ENCODE results near the gene SLC12A4.
"Not testable (repeated sequence)": the region's sequence is repeated elsewhere in the genome, so short reads cannot be mapped to it uniquely, and the experiment has no call there.

SLC12A4 gene

DNA sequence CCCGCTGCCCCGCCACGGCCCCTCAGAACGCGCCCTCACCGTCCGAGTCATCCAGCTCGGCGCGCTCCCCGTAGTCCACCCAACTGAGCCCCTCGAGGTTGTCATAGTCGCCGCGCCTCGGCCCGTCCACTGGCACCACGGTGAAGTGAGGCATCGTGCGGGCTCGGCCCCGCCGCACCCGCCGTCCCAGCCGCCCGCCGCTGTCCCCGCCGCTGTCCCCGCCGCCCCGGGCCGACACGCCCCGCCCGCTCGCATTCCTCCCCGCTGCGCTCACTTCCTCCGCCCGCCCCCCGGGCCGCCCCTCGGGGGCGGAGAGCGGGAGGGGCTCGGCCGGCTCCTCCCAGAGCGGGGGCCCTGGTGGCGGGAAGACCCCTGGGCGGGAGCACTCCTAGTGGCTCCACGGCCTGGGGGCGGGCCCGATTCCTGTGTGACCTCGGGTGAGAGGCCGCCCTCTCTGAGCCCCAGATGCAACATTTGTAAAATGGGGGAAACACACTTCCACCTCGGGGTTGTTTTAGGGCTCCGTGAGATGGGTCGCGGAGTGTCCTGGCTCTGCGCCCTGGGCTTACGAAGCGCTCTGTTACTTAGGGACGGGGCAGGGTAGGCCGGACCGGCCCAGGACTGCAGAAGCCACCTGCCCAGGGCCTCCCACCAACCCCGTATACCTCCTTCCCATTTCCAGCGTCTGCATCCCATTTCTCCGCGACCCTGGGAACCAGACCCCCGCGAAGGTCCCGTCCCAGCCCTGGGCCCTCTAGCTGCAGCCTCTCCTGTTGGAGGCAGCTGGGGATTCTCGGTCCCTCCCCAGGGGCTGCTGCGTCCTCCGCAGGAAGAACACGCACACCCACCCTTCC, at the start of gene SLC12A4:
TSS of gene SLC12A4 (minus strand) at position 238 of the 854 bp plus-strand sequence. CDS start at position 154, 84 bp downstream.
- DNase-seq (ENCODE audit: insufficient read length, low spot score) (peak; percentile 93), FAIRE-seq (peak; percentile 76)

DNA sequence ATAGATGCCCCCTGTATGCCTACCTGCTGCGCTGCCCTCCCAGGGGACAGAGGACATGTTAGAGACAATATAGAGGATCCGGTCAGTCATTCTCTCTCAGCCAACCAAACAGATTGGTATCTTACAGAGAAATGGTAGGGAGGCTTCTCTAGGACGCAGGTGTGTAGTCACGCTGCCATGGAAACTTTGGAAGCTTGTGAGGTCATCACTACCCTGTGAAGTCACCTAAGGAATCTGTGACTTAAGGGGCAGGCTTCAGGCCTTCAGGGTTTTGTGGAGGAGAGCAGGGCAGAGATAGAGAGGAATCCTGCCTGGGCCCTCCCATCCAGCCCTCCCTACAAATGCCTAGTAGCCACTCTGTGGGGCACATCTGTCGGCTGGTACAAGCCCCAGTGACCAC, 47.2 kb upstream of the SLC12A4 start, which contains the start of gene DPEP2NB:
TSS of gene DPEP2NB (minus strand) at position 231 of the 400 bp plus-strand sequence. CDS start at position 90, 141 bp downstream.
- FAIRE-seq (no peak), DNase-seq (ENCODE audit: insufficient read length, low spot score) (no peak)

DNA sequence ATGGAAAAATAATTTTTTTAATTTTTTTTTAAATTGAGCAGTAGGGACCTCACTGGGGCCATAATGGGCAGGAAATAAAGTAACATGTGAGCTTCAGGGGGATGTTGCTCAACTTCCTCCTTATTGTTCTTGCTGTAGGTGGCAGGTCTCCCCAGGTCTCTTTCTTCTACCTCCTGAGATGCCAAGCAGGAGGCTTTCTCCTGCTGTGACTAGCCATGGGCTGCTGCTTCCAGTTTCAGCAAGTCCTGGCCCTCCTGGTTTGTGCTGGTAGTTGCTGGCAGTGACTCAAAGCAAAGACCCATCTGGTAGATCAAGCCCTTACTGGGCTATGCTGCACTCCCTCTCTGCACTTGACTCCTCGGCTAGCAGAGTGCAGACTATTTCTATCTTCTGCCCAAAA, 45.0 kb upstream of the SLC12A4 start:
- no peak for FAIRE-seq

DNA sequence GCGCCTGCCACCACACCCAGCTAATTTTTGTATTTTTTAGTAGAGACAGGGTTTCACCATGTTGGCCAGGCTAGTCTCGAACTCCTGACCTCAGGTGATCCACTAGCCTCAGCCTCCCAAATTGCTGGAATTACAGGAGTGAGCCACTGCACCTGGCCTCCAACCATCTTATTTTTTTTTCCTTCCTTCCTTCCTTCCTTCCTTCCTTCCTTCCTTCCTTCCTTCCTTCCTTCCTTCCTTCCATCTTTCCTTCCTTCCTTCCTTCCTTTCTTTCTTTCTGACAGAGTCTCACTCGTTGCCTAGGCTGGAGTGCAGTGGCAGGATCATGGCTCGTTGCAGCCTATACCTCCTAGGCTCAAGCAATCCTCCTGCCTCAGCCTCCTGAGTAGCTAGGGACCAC, 41.4 kb upstream of the SLC12A4 start:
- DNase-seq (ENCODE audit: insufficient read length, low spot score); FAIRE-seq: not testable (repeated sequence)

More for the DNA sequence above, 45.0 kb upstream of the SLC12A4 start:
- DNase-seq (ENCODE audit: insufficient read length, low spot score): no peak

DNA sequence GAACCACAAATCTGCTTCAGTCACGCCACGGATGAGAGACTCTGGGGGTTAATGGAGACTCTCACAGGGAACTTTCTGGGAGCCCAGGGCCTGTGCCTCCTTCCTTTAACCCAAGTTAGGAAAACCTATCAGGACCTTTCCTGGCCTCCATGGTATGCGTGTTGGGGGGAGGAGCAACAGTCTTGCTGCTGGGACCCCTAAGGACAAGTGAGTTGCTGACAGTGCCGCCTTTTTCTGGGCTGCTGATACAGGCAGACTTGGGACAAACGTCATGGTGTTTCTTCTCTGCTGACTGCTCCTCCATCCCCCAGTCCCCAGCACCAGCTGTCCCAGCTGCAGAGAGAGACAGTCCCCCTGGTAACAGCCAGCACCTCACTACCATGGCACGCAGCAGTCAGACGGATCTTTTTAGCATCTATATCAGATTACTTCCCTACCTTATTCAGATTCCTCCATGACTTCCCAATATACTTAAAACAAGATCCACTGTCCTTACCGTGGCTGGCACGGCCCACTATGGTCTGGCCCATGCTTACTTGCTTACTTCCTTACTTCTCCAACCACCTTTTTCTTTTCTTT, 40.8 kb upstream of the SLC12A4 start:
- DNase-seq (ENCODE audit: insufficient read length, low spot score): no peak

DNA sequence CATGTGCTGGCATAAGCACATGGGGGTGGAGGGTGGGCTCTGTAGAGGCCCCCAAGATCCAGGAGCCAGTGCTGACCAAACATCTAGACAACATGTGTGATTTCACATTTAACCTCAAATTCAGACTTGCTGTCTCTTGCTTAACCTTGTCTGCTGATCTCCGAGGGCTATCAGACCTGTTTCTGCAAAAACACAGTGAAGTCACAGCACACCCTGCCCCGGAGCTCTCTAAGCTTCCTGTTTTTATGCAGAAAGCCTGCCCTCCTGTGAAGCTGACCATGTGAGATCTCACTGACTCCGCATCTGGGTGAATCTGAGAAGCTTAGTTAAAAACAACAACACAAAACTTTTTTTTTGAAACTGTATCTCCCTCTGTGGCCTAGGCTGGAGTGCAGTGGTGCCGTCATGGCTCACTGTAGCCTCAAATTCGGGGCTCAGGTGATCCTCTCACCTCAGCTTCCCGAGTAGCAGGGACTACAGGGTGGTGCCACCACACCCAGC, 37.4 kb upstream of the SLC12A4 start:
- DNase-seq (ENCODE audit: insufficient read length, low spot score) (no peak), FAIRE-seq (no peak)

More for the DNA sequence above, 40.8 kb upstream of the SLC12A4 start:
- no peak for FAIRE-seq

DNA sequence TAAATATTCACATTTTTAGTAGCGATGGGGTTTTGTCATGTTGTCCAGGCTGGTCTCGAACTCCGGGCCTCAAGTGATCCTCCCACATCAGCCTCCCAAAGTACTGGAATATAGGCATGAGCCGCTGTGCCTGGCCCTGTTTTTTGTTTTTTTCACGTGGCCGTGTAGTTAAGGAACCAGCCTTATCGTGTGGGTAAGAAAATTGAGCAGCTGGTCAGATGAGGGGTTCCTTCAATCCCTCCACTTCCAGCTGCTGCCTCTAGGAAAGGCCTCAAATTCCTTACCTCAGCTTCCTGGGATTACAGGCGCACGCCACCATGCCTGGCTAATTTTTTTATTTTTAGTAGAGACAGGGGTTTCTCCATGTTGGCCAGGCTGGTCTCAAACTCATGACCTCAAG, 36.8 kb upstream of the SLC12A4 start:
- DNase-seq (ENCODE audit: insufficient read length, low spot score) (no peak), FAIRE-seq (no peak)

DNA sequence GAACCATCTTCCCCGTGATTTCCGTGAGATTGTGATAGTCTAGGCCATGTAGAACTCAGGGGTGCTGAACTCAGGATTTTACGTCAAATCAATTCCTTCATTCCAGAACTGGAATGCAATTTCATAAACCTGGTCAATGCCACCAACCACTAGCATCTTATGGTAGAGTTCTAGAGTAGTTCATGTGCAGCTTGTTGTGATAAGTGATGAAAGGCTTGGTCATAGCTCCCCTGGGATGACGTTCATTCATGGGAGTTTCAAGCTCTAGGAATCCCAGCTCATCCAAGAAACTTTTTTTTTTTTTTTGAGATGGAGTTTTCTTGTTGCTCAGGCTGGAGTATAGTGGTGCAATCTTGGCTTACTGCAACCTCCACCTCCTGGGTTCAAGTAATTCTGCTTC, 34.6 kb upstream of the SLC12A4 start:
- no peak for DNase-seq (ENCODE audit: insufficient read length, low spot score)
- FAIRE-seq: no peak

DNA sequence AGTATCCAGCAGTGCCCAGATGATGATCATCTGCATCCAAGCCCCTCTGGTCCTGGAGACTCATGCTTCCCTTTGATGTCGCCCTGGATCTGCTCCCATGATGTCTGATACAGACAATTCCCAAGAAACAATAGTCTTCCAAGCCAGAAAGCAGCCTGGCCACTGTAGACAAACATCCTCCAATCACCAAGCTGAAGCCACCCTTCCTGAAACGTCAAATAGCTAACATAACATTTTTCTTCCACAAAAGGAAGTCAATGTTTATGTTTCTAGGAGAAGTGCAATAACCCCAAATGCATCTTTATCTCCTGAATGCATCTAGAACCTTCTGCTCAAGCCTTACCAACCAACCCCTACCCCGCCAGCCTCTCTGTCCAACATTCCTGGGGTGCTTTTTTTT, 32.0 kb upstream of the SLC12A4 start:
- no peak for DNase-seq (ENCODE audit: insufficient read length, low spot score)
- FAIRE-seq: no peak

DNA sequence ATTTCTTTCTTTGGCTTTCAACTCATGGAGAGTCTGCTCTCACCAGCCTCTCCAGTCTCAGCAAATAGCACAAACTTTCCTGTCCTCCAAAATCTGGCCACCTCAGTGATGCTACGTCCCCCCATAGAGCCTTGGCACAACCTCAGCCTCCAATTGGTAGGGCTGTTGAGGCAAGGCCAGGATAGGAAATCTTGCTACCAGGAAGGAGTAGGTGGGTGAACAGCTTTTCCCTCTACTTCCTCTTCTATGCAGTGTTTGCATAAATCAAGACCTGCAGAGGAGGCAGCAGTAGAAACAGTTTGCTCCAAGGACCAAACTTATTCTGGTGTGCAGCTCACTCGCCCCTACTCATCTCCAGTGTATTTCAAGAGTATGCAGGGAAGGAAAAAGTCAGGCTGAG, 31.5 kb upstream of the SLC12A4 start:
- FAIRE-seq: no peak

DNA sequence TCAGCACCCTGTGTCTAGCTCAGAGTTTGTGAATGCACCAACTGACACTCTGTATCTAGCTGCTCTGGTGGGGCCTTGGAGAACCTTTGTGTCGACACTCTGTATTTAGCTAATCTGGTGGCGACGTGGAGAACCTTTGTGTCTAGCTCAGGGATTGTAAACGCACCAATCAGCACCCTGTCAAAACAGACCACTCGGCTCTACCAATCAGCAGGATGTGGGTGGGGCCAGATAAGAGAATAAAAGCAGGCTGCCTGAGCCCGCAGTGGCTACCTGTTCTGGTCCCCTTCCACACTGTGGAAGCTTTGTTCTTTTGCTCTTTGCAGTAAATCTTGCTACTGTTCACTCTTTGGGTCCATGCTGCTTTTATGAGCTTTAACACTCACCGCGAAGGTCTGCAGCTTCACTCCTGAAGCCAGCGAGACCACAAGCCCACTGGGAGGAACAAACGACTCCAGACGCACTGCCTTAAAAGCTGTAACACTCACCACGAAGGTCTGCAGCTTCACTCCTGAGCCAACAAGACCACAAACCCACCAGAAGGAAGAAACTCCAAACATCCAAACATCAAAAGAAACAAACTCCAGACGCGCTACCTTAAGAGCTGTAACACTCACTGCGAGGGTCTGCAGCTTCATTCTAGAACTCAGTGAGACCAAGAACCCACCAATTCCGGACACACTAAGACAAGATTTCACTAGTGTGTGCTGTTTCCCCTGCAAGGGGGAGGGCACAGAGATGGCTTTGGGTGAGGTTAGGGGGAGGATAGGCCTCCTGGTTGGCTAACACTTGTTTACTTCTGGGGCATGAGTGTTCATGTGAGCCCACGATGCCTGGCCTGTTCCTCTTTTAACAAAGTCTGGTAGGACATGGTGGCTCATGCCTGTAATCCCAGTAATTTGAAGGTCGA, 30.6 kb upstream of the SLC12A4 start, which contains the start of gene DPEP2:
TSS of gene DPEP2 (minus strand) at position 706 of the 910 bp plus-strand sequence. CDS start 6,272 bp downstream, outside the sequence.
- not testable (repeated sequence) for FAIRE-seq; DNase-seq (ENCODE audit: insufficient read length, low spot score)

More for the DNA sequence above, 31.5 kb upstream of the SLC12A4 start:
- DNase-seq (ENCODE audit: insufficient read length, low spot score): no peak

DNA sequence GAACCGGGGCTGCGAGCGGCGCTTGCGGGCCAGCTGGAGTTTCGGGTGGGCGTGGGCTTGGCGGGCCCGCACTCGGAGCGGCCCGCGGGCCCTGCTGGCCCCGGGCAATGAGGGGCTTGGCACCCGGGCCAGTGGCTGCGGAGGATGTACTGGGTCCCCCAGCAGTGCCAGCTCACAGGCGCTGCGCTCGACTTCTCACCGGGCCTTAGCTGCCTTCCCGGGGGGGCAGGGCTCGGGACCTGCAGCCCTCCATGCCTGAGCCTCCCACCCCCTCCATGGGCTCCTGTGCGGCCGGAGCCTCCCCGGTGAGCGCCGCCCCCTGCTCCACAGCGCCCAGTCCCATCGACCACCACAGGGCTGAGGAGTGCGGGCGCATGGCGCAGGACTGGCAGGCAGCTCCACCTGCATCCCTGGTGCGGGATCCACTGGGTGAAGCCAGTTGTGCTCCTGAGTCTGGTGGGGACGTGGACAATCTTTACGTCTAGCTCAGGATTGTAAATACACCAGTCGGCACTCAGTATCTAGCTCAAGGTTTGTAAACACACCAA, 29.9 kb upstream of the SLC12A4 start:
- not testable (repeated sequence) for DNase-seq (ENCODE audit: insufficient read length, low spot score)

DNA sequence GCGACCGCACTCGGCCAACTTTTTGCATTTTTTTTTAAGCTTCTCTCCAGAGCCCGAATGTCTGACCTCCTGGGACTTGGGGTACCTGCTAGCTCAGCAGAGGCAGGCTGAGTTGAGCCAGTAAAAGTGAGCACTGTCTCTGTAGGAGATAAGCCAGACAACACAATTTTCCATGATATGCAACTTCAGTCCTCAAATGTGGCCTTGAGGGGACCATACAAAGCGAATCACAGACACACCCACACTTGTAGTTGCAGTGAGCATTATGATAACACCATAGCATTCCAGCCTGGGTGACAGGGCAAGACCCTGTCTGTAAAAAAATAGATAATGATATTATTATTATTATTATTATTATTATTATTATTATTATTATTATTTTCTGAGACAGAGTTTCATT, 28.2 kb upstream of the SLC12A4 start:
- no peak for DNase-seq (ENCODE audit: insufficient read length, low spot score)
- no peak for FAIRE-seq

More for the DNA sequence above, 29.9 kb upstream of the SLC12A4 start:
- FAIRE-seq: not testable (repeated sequence)

DNA sequence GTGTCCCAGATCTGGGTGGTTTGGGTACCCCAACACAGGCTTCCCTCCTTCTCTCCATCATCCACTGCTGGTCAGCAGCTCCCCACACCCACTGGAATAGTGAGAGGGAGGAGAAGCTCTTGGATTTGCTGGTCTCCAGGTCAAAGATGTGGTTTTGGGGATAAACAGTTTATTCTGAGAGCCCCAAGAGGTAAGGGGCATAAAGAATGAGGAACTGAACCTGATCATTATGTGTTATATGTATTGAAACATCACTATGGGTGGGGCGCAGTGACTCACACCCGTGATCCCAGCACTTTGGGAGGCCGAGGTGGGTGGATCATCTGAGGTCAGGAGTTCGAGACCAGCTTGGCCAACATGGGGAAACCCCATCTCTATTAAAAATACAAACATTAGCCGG, 27.0 kb upstream of the SLC12A4 start:
- DNase-seq (ENCODE audit: insufficient read length, low spot score) (no peak), FAIRE-seq (no peak)

DNA sequence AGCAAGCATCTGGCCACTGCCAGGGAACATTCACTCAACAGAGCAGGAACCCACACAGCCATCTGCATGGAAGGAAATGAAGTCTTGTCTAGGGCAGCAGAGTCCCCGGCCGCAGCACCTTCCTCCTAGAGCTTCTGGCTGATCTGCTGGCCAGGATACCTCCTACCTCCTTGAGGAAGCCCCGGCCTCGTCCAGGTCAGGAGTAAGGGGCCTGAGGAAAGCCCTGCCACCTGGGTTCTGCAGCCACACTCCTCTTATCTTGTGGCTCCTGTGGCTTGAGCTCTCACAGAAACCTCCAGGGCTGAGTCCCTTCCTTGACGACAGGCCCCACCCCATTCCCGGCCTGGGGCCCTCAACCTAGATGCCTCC, 25.6 kb upstream of the SLC12A4 start:
- FAIRE-seq; DNase-seq (ENCODE audit: insufficient read length, low spot score): not testable (repeated sequence)

DNA sequence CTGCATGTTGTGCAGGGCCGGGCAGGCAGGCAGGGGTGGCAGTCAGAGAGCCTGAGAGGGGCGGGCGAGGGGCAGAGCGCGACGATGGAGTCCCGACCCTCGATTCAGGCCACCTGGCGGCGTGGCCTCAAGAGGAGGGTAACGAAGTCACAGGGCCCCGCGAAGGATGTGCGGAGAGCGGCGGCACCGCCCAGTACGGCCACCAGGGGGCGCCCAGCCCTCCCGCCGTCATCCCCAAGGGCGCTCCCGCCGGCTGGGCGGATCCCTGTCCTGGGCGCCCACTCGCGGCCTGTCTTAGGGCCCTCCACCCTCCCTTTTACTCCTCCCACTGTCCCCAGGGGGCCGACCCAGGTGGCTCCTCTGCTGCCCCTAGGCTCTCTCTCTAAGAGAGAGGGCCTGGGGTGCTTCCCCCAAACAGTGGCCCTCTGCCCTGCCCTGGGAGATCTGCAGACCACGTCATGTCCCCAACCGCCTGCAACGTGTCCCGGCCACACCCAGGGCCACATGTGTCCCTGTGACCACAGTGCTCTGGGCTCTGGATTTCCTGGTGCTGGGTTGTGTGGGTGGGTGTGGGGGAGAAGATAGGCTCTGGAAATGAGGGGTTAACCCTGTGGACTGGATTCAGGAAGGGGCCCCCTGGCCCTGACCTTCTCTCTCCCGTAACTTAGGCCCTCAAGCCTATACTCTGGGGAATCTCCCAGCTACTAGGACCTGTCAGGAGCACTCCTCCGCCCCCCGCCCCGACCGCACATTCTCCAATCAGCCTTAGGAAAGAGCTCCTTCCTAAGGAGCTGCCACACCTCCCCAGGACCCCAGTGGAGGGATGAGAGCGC, 25.0 kb upstream of the SLC12A4 start:
- FAIRE-seq (no peak), DNase-seq (ENCODE audit: insufficient read length, low spot score) (peak; percentile 88)

DNA sequence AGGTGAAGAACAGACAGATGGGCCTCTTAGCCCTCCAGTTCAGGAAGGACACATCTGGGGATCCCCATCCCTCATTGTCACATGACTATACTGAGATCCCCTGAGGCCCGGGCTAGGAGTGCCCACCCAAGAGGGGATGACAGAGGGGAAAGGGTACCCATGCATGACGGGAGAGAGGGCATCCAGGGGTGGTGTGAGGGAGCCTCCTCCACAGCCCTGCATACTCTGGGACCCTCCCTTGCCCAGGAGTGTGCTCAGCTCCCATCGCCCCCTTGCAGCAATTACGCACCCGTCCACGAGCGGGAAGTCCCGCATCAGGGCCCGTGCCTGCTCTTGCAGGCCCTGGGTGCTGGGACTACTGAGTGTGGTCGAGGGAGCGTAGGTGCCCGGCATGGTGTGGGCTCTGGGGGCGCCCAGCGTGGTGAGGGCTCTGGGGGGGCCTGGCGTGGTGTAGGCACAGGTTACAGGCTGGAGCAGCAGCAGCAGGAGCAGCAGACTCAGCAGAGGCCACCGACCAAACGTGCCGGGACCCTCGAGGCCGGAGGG, 24.3 kb upstream of the SLC12A4 start:
- DNase-seq (ENCODE audit: insufficient read length, low spot score) (no peak), FAIRE-seq (no peak)

DNA sequence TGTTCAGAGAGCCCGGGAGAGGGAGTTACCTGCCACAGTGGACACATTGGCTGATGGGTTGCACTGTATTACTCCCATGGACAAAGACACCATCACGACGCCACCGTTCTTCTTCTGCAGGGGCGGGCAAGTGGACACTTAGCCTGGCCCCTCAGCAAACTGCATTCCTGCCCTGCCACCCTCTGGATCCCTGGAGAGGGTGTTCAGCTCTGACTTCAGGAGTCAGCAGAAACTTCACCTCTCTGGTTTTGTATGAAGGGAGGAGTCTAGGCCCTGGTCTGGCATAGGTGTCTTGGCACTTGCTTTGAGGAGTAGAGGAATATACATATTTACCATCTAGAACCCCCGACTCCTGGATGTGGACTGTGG, 21.6 kb upstream of the SLC12A4 start:
- no peak for DNase-seq (ENCODE audit: insufficient read length, low spot score)
- no peak for FAIRE-seq

All from HTR-8/SVneo (cell line).